GM12874 (cell line): ENCODE results near the gene LILRB3.
A peak's percentile ranks its signal among the peaks of the same experiment; 100 is the strongest.

Experiments
- CTCF ChIP-seq: IDR thresholded peaks from 2 replicates; pipeline ENCODE4 v1.5.1; 2011; ENCODE audit warnings: low read depth, mild to moderate bottlenecking, control low read depth, low read length, moderate library complexity; ENCODE audit not compliant: insufficient read depth

Gene LILRB3

DNA sequence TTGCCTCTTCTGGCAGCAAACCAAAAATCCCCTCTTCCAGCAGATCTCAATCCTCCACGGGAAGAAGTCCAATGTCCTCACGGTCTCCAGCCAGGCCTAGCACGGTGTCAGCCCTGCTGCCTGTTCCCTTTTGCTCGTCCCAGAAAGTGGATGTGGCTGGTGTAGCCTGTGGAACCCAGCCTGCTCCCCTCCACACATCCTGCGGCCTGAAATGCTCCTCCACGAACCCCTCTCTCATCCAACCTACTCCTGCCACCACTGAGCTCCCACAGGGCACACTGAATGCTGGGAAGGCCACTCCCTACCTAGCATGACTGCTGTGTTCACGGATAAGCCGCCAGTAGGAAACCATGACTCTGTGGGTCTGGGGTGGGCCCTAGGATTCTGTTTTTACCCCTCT lies 36.5 kb downstream of the LILRB3 start:
- TF ChIP-seq CTCF, result no peak

- TF ChIP-seq CTCF, result no peak
Observed at GRCh38 chr19:54183431-54183830, 39.4 kb downstream of the LILRB3 start.

GRCh38 chr19:54180691-54181091 lies 42.1 kb downstream of the LILRB3 start:
- TF ChIP-seq CTCF, result no peak

GRCh38 chr19:54179921-54180461 lies 42.8 kb downstream of the LILRB3 start:
- TF ChIP-seq CTCF, result peak; percentile 46

DNA sequence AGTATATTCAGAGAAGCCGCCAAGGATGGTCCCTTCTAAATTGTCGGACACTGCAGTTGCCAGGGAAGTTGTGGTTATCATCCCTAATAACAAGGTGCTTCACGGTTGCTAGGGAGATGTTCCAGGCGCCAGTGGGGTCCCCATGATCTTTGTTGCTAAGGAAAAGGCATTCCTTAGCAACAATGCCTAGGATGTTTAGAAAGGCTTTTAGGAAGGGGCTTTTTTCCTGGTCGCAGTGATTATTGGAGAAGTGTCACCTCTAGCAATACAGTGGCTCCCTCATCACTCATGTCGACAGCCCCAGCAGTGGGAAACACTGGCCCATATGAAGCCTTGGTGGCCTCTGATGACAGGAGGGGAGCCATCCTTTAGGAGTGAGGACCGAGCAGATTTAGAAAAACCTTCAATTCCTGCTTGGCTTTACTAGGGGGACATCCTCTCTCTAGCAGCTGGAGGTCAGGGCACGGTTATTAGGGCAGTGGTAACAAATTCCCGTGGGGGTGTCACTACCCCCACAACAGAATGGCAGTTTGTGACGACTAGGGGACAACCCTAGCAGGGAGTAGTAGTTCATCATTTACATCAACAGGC lies 43.5 kb downstream of the LILRB3 start:
- no peak for TF ChIP-seq CTCF

DNA sequence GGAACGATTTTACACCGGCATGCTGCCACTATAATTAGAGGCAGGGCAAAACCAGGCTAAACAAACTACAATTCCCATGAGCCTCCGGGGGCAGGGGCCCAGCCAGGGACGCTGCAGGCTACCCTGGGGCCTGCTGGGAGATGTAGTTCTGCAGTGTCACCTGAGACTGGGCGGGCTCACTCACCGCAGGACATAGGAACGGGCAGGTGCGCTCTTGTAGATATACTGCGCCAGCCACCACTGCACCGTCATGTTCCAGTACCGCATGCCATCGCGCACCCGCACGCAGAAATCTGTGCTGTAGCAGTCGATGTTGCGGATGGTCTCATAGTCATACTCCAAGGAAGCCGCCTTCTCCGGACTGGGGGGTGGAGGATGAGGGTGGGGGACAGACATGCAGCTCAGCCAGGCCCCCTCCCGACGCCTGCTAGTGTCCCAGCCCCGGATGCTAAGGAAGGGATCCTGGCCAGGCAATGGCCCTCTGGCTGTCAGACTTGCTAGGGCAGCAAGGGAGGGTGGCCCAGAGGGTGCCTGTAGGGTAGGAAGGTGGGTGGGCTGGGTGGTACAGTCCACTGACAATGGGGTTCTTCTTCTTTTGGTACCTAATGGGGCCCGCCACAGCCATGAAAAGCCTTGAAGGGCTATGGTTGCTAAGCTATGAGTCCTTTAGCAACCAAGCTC lies 44.1 kb downstream of the LILRB3 start:
- TF ChIP-seq CTCF, result no peak

DNA sequence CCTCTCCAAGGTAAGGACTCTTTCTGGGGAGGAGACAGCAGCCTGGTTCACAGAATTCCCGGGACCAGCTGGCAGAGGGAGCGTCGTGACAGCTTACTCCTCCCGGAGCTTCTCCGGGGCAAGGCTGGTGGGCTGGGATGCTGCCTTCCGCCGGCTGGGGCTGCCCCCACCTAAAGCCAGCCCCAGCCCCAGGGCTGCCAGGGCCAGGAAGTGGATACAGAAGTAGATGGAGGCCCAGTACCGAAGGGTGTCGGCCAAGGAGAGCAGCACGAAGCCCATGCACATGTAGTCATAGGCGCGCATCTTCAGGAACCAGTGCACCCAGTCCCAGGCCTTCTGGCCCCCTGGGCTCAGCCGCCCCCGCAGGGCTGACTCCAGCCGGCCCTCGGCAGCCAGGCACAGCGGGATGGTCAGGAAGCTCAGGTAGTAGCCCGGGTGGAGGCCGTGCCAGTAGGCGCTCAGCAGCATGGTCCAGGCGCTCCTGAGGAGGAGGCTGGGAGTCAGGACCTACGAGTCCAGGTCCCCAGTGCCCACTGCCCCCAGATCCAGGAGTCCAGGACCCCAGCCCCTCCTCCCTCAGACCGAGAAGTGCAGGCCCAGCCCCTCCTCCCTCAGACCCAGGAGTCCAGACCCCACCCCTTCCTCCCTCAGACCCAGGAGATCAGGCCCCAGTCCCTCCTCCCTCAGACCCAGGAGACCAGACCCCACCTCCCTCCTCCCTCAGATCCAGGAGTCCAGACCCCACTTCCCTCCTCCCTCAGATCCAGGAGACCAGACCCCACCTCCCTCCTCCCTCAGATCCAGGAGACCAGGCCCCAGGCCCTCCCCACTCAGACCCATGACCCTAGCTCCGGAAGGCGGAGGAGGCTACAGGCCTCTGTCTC lies 48.6 kb downstream of the LILRB3 start:
- TF ChIP-seq CTCF, result no peak
